ENCODE data around the gene TPM4. TPM values are rescaled to one million over a fixed set of nuclear protein-coding genes. Genes with fewer than 3 reads are reported as not detected.

TPM4 gene
- total and polyA plus RNA-seq, 11 donors, result 49.2 to 260 (median 92.1) TPM

- peak overlapping the region in 3 of 12 donors; percentile 0 to 34 (median 20) for H3K4me3 ChIP-seq
- 63 to 66% (median 66%) methylated on average over 9 of the region's 9 CpGs for WGBS, 4 donors
- TF ChIP-seq POLR2A (IDR thresholded peaks at IDR 0.05) (no peak), CTCF (IDR thresholded peaks at IDR 0.05) (no peak)
- H3K36me3 ChIP-seq, result no peaks in the 10 kb centered on the region
- H3K4me1 ChIP-seq, result peaks cover 0 to 15% (median 6%) of the 10 kb centered on the region in 12 donors
- intact Hi-C loops (cut with DNase I), result loop anchor here (1.0 to 5.0 kb wide), 7 partner anchors 55 to 141 kb away; partner anchors contain the start of gene RAB8A (in 6 of the 10)
- no peak for ATAC-seq
- peaks cover 0 to 4% (median 0%) of the 10 kb centered on the region in 9 donors for H3K27me3 ChIP-seq
- H3K9me3 ChIP-seq, result peaks cover 0 to 7% (median 0%) of the 10 kb centered on the region in 12 donors
- H3K27ac ChIP-seq, result no peak overlapping the region
- DNase-seq, result no peak
Measured at GRCh38 chr19:16041991-16042386, 34.3 kb upstream of the TPM4 start.

GRCh38 chr19:16042533-16043085 is 33.7 kb upstream of the TPM4 start:
- ATAC-seq, result no peak
- H3K27me3 ChIP-seq, result peaks cover 0 to 4% (median 0%) of the 10 kb centered on the region in 9 donors
- intact Hi-C loops (cut with DNase I), result loop anchor here in 5 of 10 donors (5.0 kb wide), 3 partner anchors 55 to 75 kb away; partner anchors contain the start of gene RAB8A (in 3 of the 5)
- H3K9me3 ChIP-seq, result peaks cover 0 to 7% (median 0%) of the 10 kb centered on the region in 12 donors
- H3K4me1 ChIP-seq, result peaks cover 0 to 15% (median 6%) of the 10 kb centered on the region in 12 donors
- H3K36me3 ChIP-seq, result no peaks in the 10 kb centered on the region
- TF ChIP-seq POLR2A (IDR thresholded peaks at IDR 0.05) (no peak), CTCF (IDR thresholded peaks at IDR 0.05) (no peak)
- WGBS, 4 donors, result 32 to 41% (median 38%) methylated on average over 4 of the region's 4 CpGs
- H3K4me3 ChIP-seq, result no peak overlapping the region
- no peak for DNase-seq
- H3K27ac ChIP-seq, result no peak overlapping the region

GRCh38 chr19:16043156-16043757 is 33.0 kb upstream of the TPM4 start:
- ATAC-seq (no peak), DNase-seq (no peak)
- H3K36me3 ChIP-seq, result no peaks in the 10 kb centered on the region
- intact Hi-C loops (cut with DNase I), result loop anchor here in 5 of 10 donors (5.0 kb wide), 3 partner anchors 54 to 74 kb away; partner anchors contain the start of gene RAB8A (in 3 of the 5)
- no peaks in the 10 kb centered on the region for H3K27me3 ChIP-seq
- TF ChIP-seq POLR2A (IDR thresholded peaks at IDR 0.05) (no peak), CTCF (IDR thresholded peaks at IDR 0.05) (no peak)
- WGBS, 4 donors, result 47 to 57% (median 49%) methylated on average over 2 of the region's 2 CpGs
- peaks cover 0 to 15% (median 6%) of the 10 kb centered on the region in 12 donors for H3K4me1 ChIP-seq
- H3K9me3 ChIP-seq, result peaks cover 0 to 7% (median 0%) of the 10 kb centered on the region in 12 donors
- H3K27ac ChIP-seq, result no peak overlapping the region
- no peak overlapping the region for H3K4me3 ChIP-seq

- Histone ChIP-seq H3K9me3 (peaks cover 0 to 7% (median 0%) of the 10 kb centered on the region in 12 donors), H3K27ac (no peak overlapping the region), H3K4me3 (no peak overlapping the region), H3K36me3 (no peaks in the 10 kb centered on the region), H3K4me1 (peaks cover 0 to 15% (median 6%) of the 10 kb centered on the region in 12 donors), H3K27me3 (no peaks in the 10 kb centered on the region)
- TF ChIP-seq CTCF (IDR thresholded peaks at IDR 0.05), result no peak
- TF ChIP-seq POLR2A (IDR thresholded peaks at IDR 0.05), result no peak
- 68 to 75% (median 71%) methylated on average over 7 of the region's 7 CpGs for WGBS, 4 donors
- DNase-seq (no peak), ATAC-seq (no peak)
- intact Hi-C loops (cut with DNase I), result loop anchor here in 5 of 10 donors (5.0 kb wide), 3 partner anchors 53 to 73 kb away; partner anchors contain the start of gene RAB8A (in 3 of the 5)
Measured at GRCh38 chr19:16044746-16045145, 31.5 kb upstream of the TPM4 start.

Measured in heart left ventricle (tissue), 16 donors.